ENCODE measurements around the gene CAPZB.

CAPZB gene

DNA sequence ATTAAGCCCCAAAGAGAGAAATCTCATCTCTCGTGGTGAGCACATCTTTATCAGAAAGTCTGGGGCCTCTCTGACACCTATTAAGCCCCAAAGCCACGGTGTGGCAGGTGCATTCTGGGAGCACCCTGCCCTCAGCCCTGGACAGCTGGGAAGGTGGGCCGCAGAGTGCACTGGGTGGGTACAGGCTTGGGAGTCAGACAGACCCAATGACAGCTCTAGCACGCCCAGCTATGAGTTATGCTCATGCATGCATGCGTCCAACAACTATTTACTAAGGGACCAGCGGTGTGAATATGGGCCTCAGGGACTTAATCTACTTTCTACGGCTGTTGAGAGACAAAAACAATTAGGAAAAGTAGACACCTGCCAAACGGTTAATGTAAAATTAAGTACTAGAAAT, 126.6 kb downstream of the CAPZB start:
- TF ChIP-seq, protein P1, sequence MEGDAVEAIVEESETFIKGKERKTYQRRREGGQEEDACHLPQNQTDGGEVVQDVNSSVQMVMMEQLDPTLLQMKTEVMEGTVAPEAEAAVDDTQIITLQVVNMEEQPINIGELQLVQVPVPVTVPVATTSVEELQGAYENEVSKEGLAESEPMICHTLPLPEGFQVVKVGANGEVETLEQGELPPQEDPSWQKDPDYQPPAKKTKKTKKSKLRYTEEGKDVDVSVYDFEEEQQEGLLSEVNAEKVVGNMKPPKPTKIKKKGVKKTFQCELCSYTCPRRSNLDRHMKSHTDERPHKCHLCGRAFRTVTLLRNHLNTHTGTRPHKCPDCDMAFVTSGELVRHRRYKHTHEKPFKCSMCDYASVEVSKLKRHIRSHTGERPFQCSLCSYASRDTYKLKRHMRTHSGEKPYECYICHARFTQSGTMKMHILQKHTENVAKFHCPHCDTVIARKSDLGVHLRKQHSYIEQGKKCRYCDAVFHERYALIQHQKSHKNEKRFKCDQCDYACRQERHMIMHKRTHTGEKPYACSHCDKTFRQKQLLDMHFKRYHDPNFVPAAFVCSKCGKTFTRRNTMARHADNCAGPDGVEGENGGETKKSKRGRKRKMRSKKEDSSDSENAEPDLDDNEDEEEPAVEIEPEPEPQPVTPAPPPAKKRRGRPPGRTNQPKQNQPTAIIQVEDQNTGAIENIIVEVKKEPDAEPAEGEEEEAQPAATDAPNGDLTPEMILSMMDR (IDR thresholded peaks at IDR 0.05; ENCODE audit: low read depth, low read length, missing control alignments) = no peak

DNA sequence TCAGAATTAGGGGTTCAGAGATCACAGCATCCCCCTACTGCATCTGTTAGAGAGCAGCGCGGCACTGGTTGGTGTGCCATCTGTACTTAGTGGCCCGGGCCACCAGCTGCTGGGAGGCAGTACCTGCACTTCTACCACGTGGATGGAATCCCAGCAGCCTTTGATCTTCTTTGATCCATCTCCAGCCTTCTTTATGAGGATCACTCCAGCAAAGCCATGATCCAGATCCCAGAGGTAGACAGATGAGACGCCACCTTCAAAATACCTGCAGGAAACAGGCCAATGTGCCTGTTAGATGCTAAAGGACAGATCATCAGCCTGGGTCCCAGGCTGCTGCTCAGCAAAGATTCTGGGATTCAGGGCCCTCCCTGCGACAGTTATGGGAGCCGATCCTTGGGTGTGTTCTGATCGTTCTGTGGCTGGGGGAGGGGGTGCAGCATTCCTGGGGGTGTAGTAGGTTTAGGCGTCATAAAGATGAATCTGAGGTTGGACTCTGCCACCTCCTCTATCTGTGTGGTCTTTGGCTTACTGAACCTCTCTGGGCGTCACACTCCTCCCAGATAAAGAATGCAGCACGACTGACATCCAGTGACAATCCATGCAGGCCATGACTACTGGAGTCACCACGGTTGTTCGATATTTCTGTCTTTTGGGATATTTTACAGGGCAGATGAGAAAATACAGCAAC, 127.9 kb downstream of the CAPZB start:
- H3K4me3 ChIP-seq (ENCODE audit: low read depth, low read length) = no peak overlapping the region
- TF ChIP-seq, protein P1 (IDR thresholded peaks at IDR 0.05; ENCODE audit: low read depth, low read length, missing control alignments) = no peak
- in situ Hi-C loops (cut with HindIII; ENCODE audit: low sequenced_read_pairs) = no loop called here
- no peak for DNase-seq (ENCODE audit: low read depth)

More for the DNA sequence above, 126.6 kb downstream of the CAPZB start:
- H3K4me3 ChIP-seq (ENCODE audit: low read depth, low read length) = no peak overlapping the region
- DNase-seq (ENCODE audit: low read depth) = no peak
- in situ Hi-C loops (cut with HindIII; ENCODE audit: low sequenced_read_pairs) = no loop called here

DNA sequence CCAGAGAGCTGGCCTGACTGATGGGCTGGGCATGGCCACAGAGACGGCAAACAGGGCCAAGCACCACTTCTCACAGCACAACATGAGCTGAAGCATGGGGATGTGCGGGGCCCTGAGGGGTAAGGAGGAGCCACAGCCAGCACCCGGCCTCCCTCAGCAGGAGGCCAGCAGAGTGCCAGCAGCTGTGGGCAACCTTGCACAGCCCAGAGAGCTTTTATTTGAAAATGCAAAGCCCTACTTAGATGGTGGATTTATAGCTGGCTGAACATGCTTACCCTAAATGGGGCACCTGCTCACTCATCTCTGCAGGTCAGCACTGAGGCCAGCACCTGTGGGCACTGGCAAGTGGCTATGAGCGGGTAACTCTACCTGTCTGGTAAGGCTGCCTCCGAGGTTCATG, 129.1 kb downstream of the CAPZB start:
- no peak overlapping the region for H3K4me3 ChIP-seq (ENCODE audit: low read depth, low read length)
- TF ChIP-seq, protein P1 (IDR thresholded peaks at IDR 0.05; ENCODE audit: low read depth, low read length, missing control alignments) = no peak
- in situ Hi-C loops (cut with HindIII; ENCODE audit: low sequenced_read_pairs) = no loop called here
- DNase-seq (ENCODE audit: low read depth) = no peak

DNA sequence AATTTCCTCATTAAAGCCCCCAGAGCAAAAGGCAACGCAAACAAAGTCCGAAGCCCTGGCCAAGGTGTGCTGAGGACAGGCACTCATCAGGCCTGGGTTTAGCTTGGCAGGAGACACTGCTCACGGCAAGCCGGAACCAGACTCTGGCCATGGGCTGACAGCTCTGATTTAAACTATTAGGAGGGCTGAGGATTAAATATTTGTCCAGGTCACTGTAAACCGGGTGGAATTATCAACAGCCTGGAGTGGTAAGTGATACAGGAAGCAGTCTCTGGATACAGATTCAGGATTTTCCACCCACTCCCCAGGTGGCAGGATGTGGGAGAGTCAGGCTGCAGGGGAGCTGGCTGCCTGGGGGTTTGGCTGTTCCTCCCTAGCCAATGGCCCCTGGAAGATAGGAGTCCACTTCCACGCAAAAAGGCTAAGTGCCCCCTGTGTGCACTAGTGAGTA, 130.8 kb downstream of the CAPZB start:
- TF ChIP-seq, protein P1 (IDR thresholded peaks at IDR 0.05; ENCODE audit: low read depth, low read length, missing control alignments) = no peak
- no peak overlapping the region for H3K4me3 ChIP-seq (ENCODE audit: low read depth, low read length)
- no peak for DNase-seq (ENCODE audit: low read depth)
- in situ Hi-C loops (cut with HindIII; ENCODE audit: low sequenced_read_pairs) = no loop called here

DNA sequence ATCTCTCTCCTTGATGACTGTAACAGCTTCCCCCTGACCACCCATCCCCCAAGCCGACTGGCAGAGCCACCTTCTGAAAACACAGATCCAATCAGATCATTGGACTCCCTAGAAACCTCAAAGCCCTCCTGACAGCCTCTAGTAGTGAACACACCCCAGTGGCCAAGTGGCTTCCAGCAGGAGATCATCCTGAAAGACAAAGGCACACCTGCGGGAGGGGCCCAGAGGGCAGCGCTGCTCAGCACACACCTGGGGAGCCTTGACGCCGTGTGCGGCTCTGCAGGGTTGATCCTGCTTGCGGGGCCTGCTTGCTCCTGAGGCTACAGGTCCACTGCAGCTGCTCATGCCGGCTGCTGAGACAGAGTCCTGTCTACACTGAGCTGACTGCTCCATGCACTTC, 131.7 kb downstream of the CAPZB start:
- TF ChIP-seq, protein P1 (IDR thresholded peaks at IDR 0.05; ENCODE audit: low read depth, low read length, missing control alignments) = no peak
- no peak for DNase-seq (ENCODE audit: low read depth)
- in situ Hi-C loops (cut with HindIII; ENCODE audit: low sequenced_read_pairs) = no loop called here
- no peak overlapping the region for H3K4me3 ChIP-seq (ENCODE audit: low read depth, low read length)

DNA sequence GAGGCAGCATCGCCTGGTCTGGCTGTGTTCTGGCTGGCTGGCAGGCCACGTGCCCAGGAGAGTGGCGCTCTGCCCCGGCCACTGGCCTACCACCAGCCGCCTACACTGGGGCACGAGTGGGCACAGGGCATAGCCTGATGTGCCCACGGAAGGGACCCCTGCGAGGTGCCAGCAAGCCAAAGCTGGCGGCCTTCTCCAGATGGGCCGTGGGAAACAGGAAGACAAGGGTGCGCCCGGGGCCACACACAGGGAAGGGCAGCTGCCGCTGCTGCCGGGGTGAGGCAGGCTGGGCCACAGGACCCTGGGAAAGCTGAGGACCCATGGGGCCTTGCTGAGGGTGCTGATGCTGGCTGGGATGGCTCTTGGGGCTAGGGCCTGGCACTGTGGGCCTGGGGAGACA, 132.5 kb downstream of the CAPZB start:
- DNase-seq (ENCODE audit: low read depth) = no peak
- no peak overlapping the region for H3K4me3 ChIP-seq (ENCODE audit: low read depth, low read length)
- TF ChIP-seq, protein P1 (IDR thresholded peaks at IDR 0.05; ENCODE audit: low read depth, low read length, missing control alignments) = no peak
- in situ Hi-C loops (cut with HindIII; ENCODE audit: low sequenced_read_pairs) = no loop called here

Data from astrocyte of the cerebellum (primary cell).